Neural progenitor cell (in vitro differentiated cells): Measurements from ENCODE around the gene NSMCE1. TPM values are rescaled to one million over a fixed set of nuclear protein-coding genes. Genes with fewer than 3 reads are reported as not detected.

Experiments
- DNase-seq: peaks from one replicate; pipeline ENCODE4 v3.0.0-alpha.2; 2016; ENCODE audit warnings: low spot score
- H2AFZ ChIP-seq: fragments of 200-600 bp; sonication (generic); replicated peaks from 2 replicates; pipeline ENCODE4 v1.6.1; 2016; ENCODE audit warnings: antibody characterized with exemption
- H3F3A ChIP-seq: fragments of 200-600 bp; sonication (generic); 2 replicates; pipeline ENCODE4 v1.6.1; 2016; ENCODE audit warnings: antibody characterized with exemption, low read depth
- H3K27ac ChIP-seq: fragments of 200-600 bp; sonication (generic); 2 replicates; pipeline ENCODE4 v1.5.1; 2016; ENCODE audit warnings: mild to moderate bottlenecking
- H3K27me3 ChIP-seq: fragments of 200-600 bp; sonication (generic); 2 replicates; pipeline ENCODE4 v1.6.1; 2016; ENCODE audit warnings: mild to moderate bottlenecking, moderate library complexity
- H3K36me3 ChIP-seq: fragments of 200-600 bp; sonication (generic); 2 replicates; pipeline ENCODE4 v1.5.1; 2016
- H3K4me1 ChIP-seq: fragments of 200-600 bp; sonication (generic); 2 replicates; pipeline ENCODE4 v1.6.1; 2016; ENCODE audit warnings: mixed run types
- H3K4me2 ChIP-seq: fragments of 200-600 bp; sonication (generic); 2 replicates; pipeline ENCODE4 v1.6.1; 2016
- H3K4me3 ChIP-seq: fragments of 200-600 bp; sonication (generic); 2 replicates; pipeline ENCODE4 v1.5.1; 2016
- H3K79me2 ChIP-seq: fragments of 200-600 bp; sonication (generic); 2 replicates; pipeline ENCODE4 v1.6.1; 2016; ENCODE audit warnings: low read depth
- H3K9ac ChIP-seq: fragments of 200-600 bp; sonication (generic); 2 replicates; pipeline ENCODE4 v1.6.1; 2016
- H3K9me3 ChIP-seq: fragments of 200-600 bp; sonication (generic); 2 replicates; pipeline ENCODE4 v1.5.1; 2016; ENCODE audit warnings: low read depth
- H4K20me1 ChIP-seq: fragments of 200-600 bp; sonication (generic); 2 replicates; pipeline ENCODE4 v1.6.1; 2016; ENCODE audit warnings: low read depth
- H3K27ac Mint-ChIP-seq: 3 replicates; pipeline ENCODE4 v1.8.0; 2021; ENCODE audit warnings: mixed read lengths
- H3K27me3 Mint-ChIP-seq: 2 replicates; pipeline ENCODE4 v1.8.0; 2022; ENCODE audit warnings: low read depth, mild to moderate bottlenecking, inconsistent platforms, moderate library complexity, mixed read lengths; ENCODE audit not compliant: insufficient read depth
- H3K36me3 Mint-ChIP-seq: 3 replicates; pipeline ENCODE4 v1.8.0; 2021; ENCODE audit warnings: mixed read lengths
- H3K4me1 Mint-ChIP-seq: 3 replicates; pipeline ENCODE4 v1.8.0; 2021; ENCODE audit warnings: mixed read lengths
- H3K4me3 Mint-ChIP-seq: 3 replicates; pipeline ENCODE4 v1.8.0; 2021; ENCODE audit warnings: mild to moderate bottlenecking, moderate library complexity, mixed read lengths
- H3K9me3 Mint-ChIP-seq: 3 replicates; pipeline ENCODE4 v1.8.0; 2020; ENCODE audit warnings: mixed read lengths
- EZH2 ChIP-seq: fragments of 200-600 bp; sonication (generic); IDR thresholded peaks from 2 replicates; pipeline ENCODE4 v1.6.1; 2017; ENCODE audit warnings: antibody characterized with exemption, mild to moderate bottlenecking, moderate library complexity
- EZH2phosphoT487 ChIP-seq: fragments of 200-600 bp; sonication (generic); IDR thresholded peaks from 2 replicates; pipeline ENCODE4 v1.6.1; 2017; ENCODE audit warnings: antibody characterized with exemption
- total RNA-seq: library from RNA; depleted of rRNA; stranded (reverse); fragments of >200 nt; gene quantifications from 2 replicates; pipeline ENCODE4 v1.2.3, GENCODE V29; 2015; ENCODE audit warnings: low replicate concordance
- TF ChIP-seq, protein P1 (sequence below): fragments of 200-600 bp; sonication (generic); IDR thresholded peaks from 2 replicates; pipeline ENCODE4 v1.5.1; 2017; ENCODE audit warnings: antibody characterized with exemption, mild to moderate bottlenecking

The NSMCE1 gene
- total RNA-seq, 1 donor from 2014 or later, result 83.4 TPM

DNA sequence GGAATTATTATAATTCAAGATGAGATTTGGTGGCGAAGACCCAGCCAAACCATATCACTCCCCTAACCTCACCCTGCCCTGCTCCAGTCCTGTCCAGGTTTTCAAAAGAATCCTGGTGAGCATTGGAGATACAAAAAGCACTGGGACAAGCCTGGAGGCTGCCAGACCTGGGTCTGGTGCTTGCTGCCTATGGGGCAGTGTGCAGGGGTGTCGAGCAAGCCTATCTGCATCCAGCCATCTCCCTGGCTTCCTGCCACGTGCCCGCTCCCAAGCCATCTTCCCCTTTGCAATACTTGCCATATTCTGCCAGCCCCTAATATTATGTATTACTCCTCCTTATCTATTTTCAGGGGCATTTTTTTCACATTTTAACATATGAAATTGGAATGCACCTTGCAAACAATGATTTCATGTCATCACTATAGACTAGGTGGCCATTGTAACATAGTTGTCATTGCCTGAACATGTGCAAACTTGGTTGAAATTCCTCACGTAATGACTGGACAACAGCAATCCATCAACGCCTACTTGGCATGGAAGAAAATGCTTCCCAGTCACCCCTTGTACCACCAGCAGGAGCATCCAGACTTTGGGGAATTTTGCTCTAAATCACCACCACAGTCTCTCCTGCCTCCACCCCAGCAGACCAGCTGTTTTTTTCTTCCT lies 73.4 kb downstream of the NSMCE1 start:
- Histone ChIP-seq H3K79me2 (no peaks in the 10 kb centered on the region), H3K9me3 (no peaks in the 10 kb centered on the region), H2AFZ (no peak overlapping the region), H3K4me1 (no peaks in the 10 kb centered on the region), H3K4me3 (no peak overlapping the region), H3K27ac (no peak overlapping the region), H3K4me2 (no peak overlapping the region), H3K9ac (no peak overlapping the region), H3K36me3 (no peaks in the 10 kb centered on the region), H3K27me3 (no peaks in the 10 kb centered on the region), H4K20me1 (no peaks in the 10 kb centered on the region), H3F3A (no peaks in the 10 kb centered on the region)
- TF ChIP-seq, protein P1, sequence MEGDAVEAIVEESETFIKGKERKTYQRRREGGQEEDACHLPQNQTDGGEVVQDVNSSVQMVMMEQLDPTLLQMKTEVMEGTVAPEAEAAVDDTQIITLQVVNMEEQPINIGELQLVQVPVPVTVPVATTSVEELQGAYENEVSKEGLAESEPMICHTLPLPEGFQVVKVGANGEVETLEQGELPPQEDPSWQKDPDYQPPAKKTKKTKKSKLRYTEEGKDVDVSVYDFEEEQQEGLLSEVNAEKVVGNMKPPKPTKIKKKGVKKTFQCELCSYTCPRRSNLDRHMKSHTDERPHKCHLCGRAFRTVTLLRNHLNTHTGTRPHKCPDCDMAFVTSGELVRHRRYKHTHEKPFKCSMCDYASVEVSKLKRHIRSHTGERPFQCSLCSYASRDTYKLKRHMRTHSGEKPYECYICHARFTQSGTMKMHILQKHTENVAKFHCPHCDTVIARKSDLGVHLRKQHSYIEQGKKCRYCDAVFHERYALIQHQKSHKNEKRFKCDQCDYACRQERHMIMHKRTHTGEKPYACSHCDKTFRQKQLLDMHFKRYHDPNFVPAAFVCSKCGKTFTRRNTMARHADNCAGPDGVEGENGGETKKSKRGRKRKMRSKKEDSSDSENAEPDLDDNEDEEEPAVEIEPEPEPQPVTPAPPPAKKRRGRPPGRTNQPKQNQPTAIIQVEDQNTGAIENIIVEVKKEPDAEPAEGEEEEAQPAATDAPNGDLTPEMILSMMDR, result no peak
- TF ChIP-seq EZH2 (no peak), EZH2phosphoT487 (no peak)
- Mint-ChIP-seq H3K36me3 (no peaks in the 10 kb centered on the region), H3K9me3 (no peaks in the 10 kb centered on the region), H3K27me3 (peaks cover 4% of the 10 kb centered on the region), H3K4me3 (no peak overlapping the region), H3K4me1 (no peaks in the 10 kb centered on the region), H3K27ac (no peak overlapping the region)
- DNase-seq, result no peak

DNA sequence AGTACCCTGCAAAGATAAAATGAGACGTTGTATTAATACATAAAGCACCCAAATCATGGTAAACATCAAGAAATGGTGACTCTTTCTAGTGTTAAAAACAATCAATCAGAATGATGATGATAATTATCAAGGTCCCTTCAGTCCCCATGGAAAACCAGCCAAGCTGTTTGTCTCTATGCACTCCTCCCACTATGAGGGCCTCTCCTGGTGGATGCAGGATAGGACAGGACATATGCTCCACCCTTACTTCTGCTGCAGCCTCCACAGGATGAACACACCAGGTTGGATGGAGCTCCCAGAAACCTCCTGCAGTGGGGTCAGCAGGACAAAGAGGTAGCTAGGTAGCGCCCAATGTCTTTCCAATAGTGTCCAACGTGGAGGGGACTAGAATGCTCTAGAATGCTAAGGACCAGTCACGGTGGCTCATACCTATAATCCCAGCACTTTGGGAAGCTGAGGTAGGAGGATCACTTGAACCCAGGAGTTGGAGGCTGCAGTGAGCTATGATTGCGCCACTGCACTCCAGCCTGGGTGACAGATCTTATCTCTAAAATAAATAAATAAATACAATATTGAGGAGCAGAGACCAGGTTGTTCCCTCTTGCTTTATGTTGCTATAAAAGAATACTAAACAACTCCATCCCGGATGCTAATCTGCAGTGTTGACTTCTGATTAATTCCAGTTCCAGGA lies 75.1 kb downstream of the NSMCE1 start:
- Mint-ChIP-seq H3K27ac (no peak overlapping the region), H3K4me1 (peaks cover 2% of the 10 kb centered on the region), H3K9me3 (no peaks in the 10 kb centered on the region), H3K4me3 (no peak overlapping the region), H3K36me3 (no peaks in the 10 kb centered on the region), H3K27me3 (peaks cover 4% of the 10 kb centered on the region)
- Histone ChIP-seq H3K36me3 (no peaks in the 10 kb centered on the region), H2AFZ (no peak overlapping the region), H3F3A (no peaks in the 10 kb centered on the region), H3K27ac (no peak overlapping the region), H3K4me3 (no peak overlapping the region), H3K79me2 (no peaks in the 10 kb centered on the region), H3K27me3 (no peaks in the 10 kb centered on the region), H4K20me1 (no peaks in the 10 kb centered on the region), H3K4me2 (no peak overlapping the region), H3K9me3 (no peaks in the 10 kb centered on the region), H3K9ac (no peak overlapping the region), H3K4me1 (no peaks in the 10 kb centered on the region)
- DNase-seq, result no peak
- TF ChIP-seq EZH2 (no peak), EZH2phosphoT487 (no peak)
- TF ChIP-seq, protein P1, result no peak

DNA sequence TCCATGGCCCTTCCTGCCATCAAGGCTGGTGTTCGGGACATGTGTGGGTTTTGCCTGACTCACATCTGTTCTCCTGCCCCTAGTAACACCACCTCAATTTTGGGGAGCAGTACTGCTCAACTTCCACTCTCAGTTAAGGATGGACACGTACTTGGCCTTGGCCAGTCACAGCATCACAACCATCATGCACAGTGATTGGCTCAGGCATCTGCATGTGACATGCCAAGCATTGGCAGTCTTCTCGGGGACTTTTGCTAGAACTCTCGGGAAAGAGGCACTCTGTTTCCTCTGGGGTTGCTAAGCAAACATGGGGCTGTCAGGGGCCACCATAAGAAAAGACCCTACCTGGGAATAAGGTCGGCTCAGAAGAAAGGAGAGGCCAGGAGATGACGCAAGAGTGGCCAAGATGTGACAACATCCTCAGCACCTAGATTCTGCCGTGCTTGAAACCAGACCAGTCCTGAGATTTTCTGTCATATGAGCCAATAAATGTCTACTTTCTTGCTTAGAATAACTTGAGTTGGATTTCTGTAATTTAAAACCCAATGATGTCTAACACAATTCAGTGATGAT lies 77.1 kb downstream of the NSMCE1 start:
- Mint-ChIP-seq H3K36me3 (no peaks in the 10 kb centered on the region), H3K4me3 (no peak overlapping the region), H3K27me3 (peaks cover 5% of the 10 kb centered on the region), H3K4me1 (peaks cover 2% of the 10 kb centered on the region), H3K9me3 (no peaks in the 10 kb centered on the region), H3K27ac (no peak overlapping the region)
- no peak overlapping the region for H3K9ac ChIP-seq
- no peaks in the 10 kb centered on the region for H3K36me3 ChIP-seq
- H2AFZ ChIP-seq, result no peak overlapping the region
- no peaks in the 10 kb centered on the region for H3F3A ChIP-seq
- no peaks in the 10 kb centered on the region for H3K9me3 ChIP-seq
- TF ChIP-seq EZH2 (no peak), EZH2phosphoT487 (no peak)
- TF ChIP-seq, protein P1, result no peak
- H3K4me2 ChIP-seq, result no peak overlapping the region
- H3K27me3 ChIP-seq, result no peaks in the 10 kb centered on the region
- no peak for DNase-seq
- H4K20me1 ChIP-seq, result no peaks in the 10 kb centered on the region
- no peaks in the 10 kb centered on the region for H3K4me1 ChIP-seq
- H3K79me2 ChIP-seq, result no peaks in the 10 kb centered on the region
- H3K4me3 ChIP-seq, result no peak overlapping the region
- H3K27ac ChIP-seq, result no peak overlapping the region
